Endothelial cell of umbilical vein (primary cell): ENCODE results near the gene PDE1C. TPM values are rescaled to one million over a fixed set of nuclear protein-coding genes. Genes with fewer than 3 reads are reported as not detected.

Experiments
- BruUV-seq: library from RNA; stranded (reverse); fragments of 400-500 nt; replicated peaks from 2 replicates; lab custom pipeline; 2021; lab: Mats Ljungman, UMichigan
- CTCF ChIA-PET: fragments of 300-600, 350-600 bp; sonication (Branson Sonifier 250); formaldehyde crosslinking; loops from one replicate; lab custom pipeline; 2021; ENCODE audit warnings: antibody characterized with exemption, inconsistent platforms; lab: Charles Lee
- POLR2A ChIA-PET: fragments of 300-600, 350-600 bp; sonication (Branson Sonifier 250); formaldehyde crosslinking; loops from one replicate; lab custom pipeline; 2021; ENCODE audit warnings: antibody characterized with exemption, inconsistent platforms; lab: Charles Lee
- DNase-seq: peaks from one replicate; pipeline ENCODE4 v3.0.0-alpha.2; 2011; ENCODE audit warnings: low read depth, low spot score
- FAIRE-seq: peaks from 2 replicates; lab custom pipeline; 2011; peaks lifted over from hg19 to GRCh38; lab: Jason Lieb, UNC
- H2AFZ ChIP-seq: 2 replicates; pipeline ENCODE4 v1.6.0; 2012; ENCODE audit warnings: low read depth, low read length, control low read depth, inconsistent platforms
- H3K27ac ChIP-seq: 2 replicates; pipeline ENCODE4 v1.5.1; 2011; ENCODE audit warnings: low read depth, mild to moderate bottlenecking, control low read depth, low read length, moderate library complexity; ENCODE audit not compliant: insufficient read depth
- H3K27me3 ChIP-seq, 2 experiments: 2 replicates each; pipeline versions ENCODE4 v1.6.0 to v1.6.1; 2011; ENCODE audit warnings: low read length in 2 of 2, mixed read lengths in 1 of 2; ENCODE audit not compliant: control insufficient read depth in 2 of 2, insufficient read depth in 2 of 2
- H3K36me3 ChIP-seq, 2 experiments: 2 replicates in 1 of 2; 3 replicates in 1 of 2; pipeline ENCODE4 v1.5.1; 2011; ENCODE audit warnings: low read length in 2 of 2, mild to moderate bottlenecking in 1 of 2, moderate library complexity in 1 of 2; ENCODE audit not compliant: control insufficient read depth in 2 of 2, insufficient read depth in 2 of 2; ENCODE audit errors: extremely low read depth in 1 of 2
- H3K4me1 ChIP-seq: 3 replicates; pipeline ENCODE4 v1.5.1; 2011; ENCODE audit warnings: mild to moderate bottlenecking, low read length; ENCODE audit not compliant: control insufficient read depth, insufficient read depth; ENCODE audit errors: extremely low read depth
- H3K4me2 ChIP-seq: 2 replicates; pipeline ENCODE4 v1.6.1; 2011; ENCODE audit warnings: low read length, control low read depth, mixed read lengths; ENCODE audit not compliant: insufficient read depth
- H3K4me3 ChIP-seq, 3 experiments: fragments of 200-600 bp in 1 of 3; sonication (generic), shearing (Covaris generic) in 1 of 3; replicated peaks in 1 of 3; 2 replicates each; pipeline ENCODE4 v1.5.1; 2011 to 2016; ENCODE audit warnings: control low read depth in 3 of 3, low read length in 3 of 3, mild to moderate bottlenecking in 2 of 3, inconsistent platforms in 1 of 3, low read depth in 1 of 3, moderate library complexity in 1 of 3; ENCODE audit not compliant: insufficient read depth in 1 of 3
- H3K79me2 ChIP-seq: 2 replicates; pipeline ENCODE4 v1.6.0; 2012; ENCODE audit warnings: low read length, inconsistent platforms; ENCODE audit not compliant: control insufficient read depth, insufficient read depth
- H3K9ac ChIP-seq: replicated peaks from 2 replicates; pipeline ENCODE3; 2011; ENCODE audit warnings: low read length, control low read depth; ENCODE audit not compliant: insufficient read depth; ENCODE audit errors: extremely low read depth
- H3K9me1 ChIP-seq: replicated peaks from 3 replicates; pipeline ENCODE4 v1.6.0; 2011; ENCODE audit warnings: mild to moderate bottlenecking, low read length; ENCODE audit not compliant: control insufficient read depth, insufficient read depth; ENCODE audit errors: extremely low read depth
- H3K9me3 ChIP-seq: replicated peaks from 2 replicates; pipeline ENCODE4 v1.5.1; 2012; ENCODE audit warnings: low read length, inconsistent platforms; ENCODE audit not compliant: control insufficient read depth, insufficient read depth
- H4K20me1 ChIP-seq: replicated peaks from 2 replicates; pipeline ENCODE3; 2011; ENCODE audit warnings: mild to moderate bottlenecking, low read length; ENCODE audit not compliant: control insufficient read depth, insufficient read depth; ENCODE audit errors: extremely low read depth
- CTCF ChIP-seq, 2 donors: IDR thresholded peaks; 1 replicate in 1 of 2; 2 replicates in 1 of 2; pipeline ENCODE4 v1.5.1; 2011; ENCODE audit warnings: low read length in 2 of 2, mild to moderate bottlenecking in 2 of 2, moderate library complexity in 2 of 2, control low read depth in 1 of 2, inconsistent platforms in 1 of 2, low read depth in 1 of 2; ENCODE audit not compliant: insufficient read depth in 1 of 2; ENCODE audit errors: extremely low read depth in 1 of 2
- EZH2 ChIP-seq: IDR thresholded peaks from 2 replicates; pipeline ENCODE4 v1.6.1; 2012; ENCODE audit warnings: borderline replicate concordance, low read depth, mild to moderate bottlenecking, moderate library complexity, low read length, inconsistent platforms; ENCODE audit not compliant: severe bottlenecking
- FOS ChIP-seq: IDR thresholded peaks from 2 replicates; pipeline ENCODE4 v1.6.1; 2011; ENCODE audit warnings: mild to moderate bottlenecking, low read length, moderate library complexity, borderline replicate concordance; ENCODE audit not compliant: insufficient read depth
- GATA2 ChIP-seq: IDR thresholded peaks from 2 replicates; pipeline ENCODE4 v1.7.0; 2011; ENCODE audit warnings: low read depth, mild to moderate bottlenecking, moderate library complexity, mixed read lengths, low read length; ENCODE audit not compliant: insufficient read length, insufficient read depth
- JUN ChIP-seq: IDR thresholded peaks from 2 replicates; pipeline ENCODE4 v1.6.1; 2011; ENCODE audit warnings: borderline replicate concordance, low read depth; ENCODE audit not compliant: insufficient read length, insufficient read depth
- MYC ChIP-seq: IDR thresholded peaks from one replicate; pipeline ENCODE4 v1.6.1; 2011; ENCODE audit warnings: mild to moderate bottlenecking, low read depth, low read length
- POLR2A ChIP-seq: IDR thresholded peaks from 2 replicates; pipeline ENCODE4 v1.6.1; 2012; ENCODE audit warnings: low read depth, mild to moderate bottlenecking, control low read depth, low read length
- POLR2AphosphoS5 ChIP-seq: IDR thresholded peaks from 2 replicates; pipeline ENCODE4 v1.6.1; 2012; ENCODE audit warnings: low read depth, mild to moderate bottlenecking, control low read depth, low read length, moderate library complexity; ENCODE audit not compliant: insufficient read depth
- dilution Hi-C: fragments of 300-500 bp; cut with MboI; formaldehyde crosslinking; loops from one replicate; pipeline ENCODE4 v1.15.0; 2019; ENCODE audit warnings: low sequenced_read_pairs; ENCODE audit not compliant: extremely low pct_ligation_motif_present
- intact Hi-C: fragments of 100-400 bp; cut with micrococcal nuclease; formaldehyde crosslinking; loops from one replicate; pipeline ENCODE4 v1.10.0; 2022
- polyA plus RNA-seq, 4 experiments: library from polyadenylated mRNA; depleted of rRNA in 3 of 4; stranded (reverse) in 3 of 4; unstranded in 1 of 4; fragments of >200 nt; gene quantifications; 2 replicates each; pipeline versions ENCODE4 v1.2.1 to v1.2.3, GENCODE V29; 2011 to 2012; ENCODE audit warnings: missing spikeins in 1 of 4
- total RNA-seq: library from RNA; stranded (reverse); gene quantifications from 2 replicates; pipeline ENCODE4 v1.2.3, GENCODE V29; 2021
- TF ChIP-seq, protein P1 (sequence below): IDR thresholded peaks from 2 replicates; pipeline ENCODE4 v1.6.1; 2011; ENCODE audit not compliant: insufficient read depth, insufficient read length

The PDE1C gene
- total and polyA plus RNA-seq, 2 donors (not counting 3 experiments of a cell fraction or from before 2014, with no cell fraction given), result 0.90 to 3.1 TPM

DNA sequence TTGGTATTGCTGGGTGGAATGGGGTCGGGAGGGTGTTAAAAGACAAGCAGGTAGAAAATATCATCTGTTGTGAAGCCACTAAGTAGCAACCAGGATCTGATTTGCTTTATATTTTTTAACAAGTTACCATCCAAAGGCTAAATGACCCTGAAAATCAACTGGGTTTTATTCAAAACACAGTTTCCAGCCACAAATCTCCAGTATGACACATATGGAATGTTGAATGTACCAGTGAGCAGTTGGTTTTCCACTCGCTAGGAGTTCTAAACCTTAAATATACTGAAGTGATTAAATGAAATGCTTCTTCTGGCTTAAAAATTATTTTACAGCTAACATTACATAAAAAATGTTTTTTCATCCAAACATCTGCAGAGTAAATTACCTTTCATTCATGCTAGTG is 112.5 kb downstream of the PDE1C start:
- CTCF ChIA-PET, result no interaction called here

More for the DNA sequence above, 112.5 kb downstream of the PDE1C start:
- Histone ChIP-seq H3K27ac (no peak overlapping the region), H3K27me3 (no peaks in the 10 kb centered on the region), H3K4me3 (no peak overlapping the region), H3K36me3 (no peaks in the 10 kb centered on the region), H3K9me1 (no peaks in the 10 kb centered on the region), H3K4me2 (no peak overlapping the region), H3K9ac (no peak overlapping the region), H3K79me2 (no peaks in the 10 kb centered on the region), H2AFZ (no peak overlapping the region), H3K4me1 (peaks cover 8% of the 10 kb centered on the region), H4K20me1 (no peaks in the 10 kb centered on the region), H3K9me3 (peaks cover 3% of the 10 kb centered on the region)
- DNase-seq (no peak), FAIRE-seq (no peak)
- POLR2A ChIA-PET, result no interaction called here
- dilution Hi-C loops (no loop called here), intact Hi-C loops (no loop called here)
- TF ChIP-seq JUN, result no peak
- TF ChIP-seq FOS, result no peak
- TF ChIP-seq EZH2, result no peak
- TF ChIP-seq POLR2A, result no peak
- no peak for TF ChIP-seq CTCF (IDR thresholded peaks at IDR 0.05; ENCODE audit: extremely low read depth in 1 of 2, insufficient read depth in 1 of 2, low read depth in 1 of 2, low read length in 2 of 2)
- no peak for TF ChIP-seq GATA2
- no peak for TF ChIP-seq MYC
- TF ChIP-seq, protein P1, sequence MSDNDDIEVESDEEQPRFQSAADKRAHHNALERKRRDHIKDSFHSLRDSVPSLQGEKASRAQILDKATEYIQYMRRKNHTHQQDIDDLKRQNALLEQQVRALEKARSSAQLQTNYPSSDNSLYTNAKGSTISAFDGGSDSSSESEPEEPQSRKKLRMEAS, result no peak
- TF ChIP-seq POLR2AphosphoS5, result no peak
- no TSS peak for BruUV-seq
